ENCODE measurements around the gene GLI1.

The GLI1 gene

DNA sequence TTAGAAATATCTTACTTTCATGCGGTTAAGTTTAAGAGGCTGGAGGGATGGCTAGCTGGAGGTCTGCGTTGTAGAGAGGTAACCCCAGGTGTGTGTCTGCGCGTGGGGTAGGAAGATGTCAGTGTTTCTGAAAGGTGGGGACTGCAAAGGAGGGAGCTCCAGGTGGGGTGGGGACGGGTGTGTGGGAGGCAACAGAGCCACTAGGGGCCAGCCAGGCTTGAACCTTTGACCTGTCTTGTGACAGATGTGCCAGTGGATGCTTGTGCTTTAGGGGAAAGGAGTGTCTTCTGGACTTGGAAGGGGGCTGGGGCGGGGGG is 841 bp downstream of the GLI1 start:
- H3K27me3 ChIP-seq (ENCODE audit: low read length), result no peaks in the 10 kb centered on the region
- H3F3A ChIP-seq (ENCODE audit: insufficient read depth), result peaks cover 14% of the 10 kb centered on the region
- H3K4me2 ChIP-seq (ENCODE audit: low read depth, low read length, poor library complexity, severe bottlenecking), result peak overlapping the region; percentile 89
- H3K4me3 ChIP-seq (ENCODE audit: insufficient read depth, low read length, poor library complexity, severe bottlenecking), result peak overlapping the region; percentile 96
- H2AFZ ChIP-seq (ENCODE audit: low read depth, low read length, severe bottlenecking), result no peak overlapping the region
- H3K9me3 ChIP-seq (ENCODE audit: insufficient read depth, low read length), result no peaks in the 10 kb centered on the region
- H3K27ac ChIP-seq (ENCODE audit: low read depth, low read length), result peak overlapping the region; percentile 75
- H3K79me2 ChIP-seq (ENCODE audit: insufficient read depth, low read length), result no peaks in the 10 kb centered on the region; the same call in 1 of the 2 replicates
- no peaks in the 10 kb centered on the region for H3K36me3 ChIP-seq (ENCODE audit: low read length)
- TF ChIP-seq, protein P1, sequence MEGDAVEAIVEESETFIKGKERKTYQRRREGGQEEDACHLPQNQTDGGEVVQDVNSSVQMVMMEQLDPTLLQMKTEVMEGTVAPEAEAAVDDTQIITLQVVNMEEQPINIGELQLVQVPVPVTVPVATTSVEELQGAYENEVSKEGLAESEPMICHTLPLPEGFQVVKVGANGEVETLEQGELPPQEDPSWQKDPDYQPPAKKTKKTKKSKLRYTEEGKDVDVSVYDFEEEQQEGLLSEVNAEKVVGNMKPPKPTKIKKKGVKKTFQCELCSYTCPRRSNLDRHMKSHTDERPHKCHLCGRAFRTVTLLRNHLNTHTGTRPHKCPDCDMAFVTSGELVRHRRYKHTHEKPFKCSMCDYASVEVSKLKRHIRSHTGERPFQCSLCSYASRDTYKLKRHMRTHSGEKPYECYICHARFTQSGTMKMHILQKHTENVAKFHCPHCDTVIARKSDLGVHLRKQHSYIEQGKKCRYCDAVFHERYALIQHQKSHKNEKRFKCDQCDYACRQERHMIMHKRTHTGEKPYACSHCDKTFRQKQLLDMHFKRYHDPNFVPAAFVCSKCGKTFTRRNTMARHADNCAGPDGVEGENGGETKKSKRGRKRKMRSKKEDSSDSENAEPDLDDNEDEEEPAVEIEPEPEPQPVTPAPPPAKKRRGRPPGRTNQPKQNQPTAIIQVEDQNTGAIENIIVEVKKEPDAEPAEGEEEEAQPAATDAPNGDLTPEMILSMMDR (IDR thresholded peaks at IDR 0.05; ENCODE audit: insufficient read depth, low read length, poor library complexity, severe bottlenecking), result no peak
- no peak for TF ChIP-seq EZH2phosphoT487 (conservative IDR thresholded peaks at IDR 0.05; ENCODE audit: low read length)
- no peaks in the 10 kb centered on the region for H4K20me1 ChIP-seq (ENCODE audit: low read depth, low read length)
- no peaks in the 10 kb centered on the region for H3K9me2 ChIP-seq (replicated peaks; ENCODE audit: insufficient read depth, low read length)
- peak overlapping the region; percentile 59 for H3K9ac ChIP-seq (ENCODE audit: low read length)

DNA sequence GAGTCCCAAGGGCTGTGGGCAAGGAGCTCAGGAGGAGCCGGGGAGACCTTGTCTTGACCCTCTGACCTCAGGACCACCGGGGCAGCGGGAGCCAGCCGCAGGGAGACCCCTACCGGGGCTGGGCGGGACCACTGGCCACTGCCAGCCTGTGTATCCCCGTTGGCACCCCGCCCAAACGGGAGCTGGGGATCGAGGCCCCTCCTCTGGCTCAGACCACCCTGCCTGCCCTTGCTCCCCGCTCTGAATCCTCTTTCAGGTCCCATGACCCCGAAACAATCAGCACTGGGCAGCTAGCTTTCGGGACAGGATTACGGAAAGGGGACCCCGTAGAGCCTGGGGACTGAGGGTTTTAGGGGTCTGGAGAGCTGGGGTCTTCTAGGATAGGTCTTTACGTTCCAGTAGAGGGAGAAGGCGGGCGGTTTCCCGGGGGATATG is 1.3 kb downstream of the GLI1 start:
- H3F3A ChIP-seq (ENCODE audit: insufficient read depth), result peaks cover 14% of the 10 kb centered on the region
- peak overlapping the region; percentile 89 for H3K4me2 ChIP-seq (ENCODE audit: low read depth, low read length, poor library complexity, severe bottlenecking)
- no peaks in the 10 kb centered on the region for H3K9me3 ChIP-seq (ENCODE audit: insufficient read depth, low read length)
- peak overlapping the region; percentile 96 for H3K4me3 ChIP-seq (ENCODE audit: insufficient read depth, low read length, poor library complexity, severe bottlenecking)
- H3K79me2 ChIP-seq (ENCODE audit: insufficient read depth, low read length), result no peaks in the 10 kb centered on the region; the same call in 1 of the 2 replicates
- TF ChIP-seq, protein P1 (IDR thresholded peaks at IDR 0.05; ENCODE audit: insufficient read depth, low read length, poor library complexity, severe bottlenecking), result no peak
- TF ChIP-seq EZH2phosphoT487 (conservative IDR thresholded peaks at IDR 0.05; ENCODE audit: low read length), result no peak
- H3K27me3 ChIP-seq (ENCODE audit: low read length), result no peaks in the 10 kb centered on the region
- H3K36me3 ChIP-seq (ENCODE audit: low read length), result no peaks in the 10 kb centered on the region
- H3K9me2 ChIP-seq (replicated peaks; ENCODE audit: insufficient read depth, low read length), result no peaks in the 10 kb centered on the region
- H2AFZ ChIP-seq (ENCODE audit: low read depth, low read length, severe bottlenecking), result no peak overlapping the region
- H3K9ac ChIP-seq (ENCODE audit: low read length), result peak overlapping the region; percentile 59
- no peaks in the 10 kb centered on the region for H4K20me1 ChIP-seq (ENCODE audit: low read depth, low read length)
- peak overlapping the region; percentile 75 for H3K27ac ChIP-seq (ENCODE audit: low read depth, low read length)

DNA sequence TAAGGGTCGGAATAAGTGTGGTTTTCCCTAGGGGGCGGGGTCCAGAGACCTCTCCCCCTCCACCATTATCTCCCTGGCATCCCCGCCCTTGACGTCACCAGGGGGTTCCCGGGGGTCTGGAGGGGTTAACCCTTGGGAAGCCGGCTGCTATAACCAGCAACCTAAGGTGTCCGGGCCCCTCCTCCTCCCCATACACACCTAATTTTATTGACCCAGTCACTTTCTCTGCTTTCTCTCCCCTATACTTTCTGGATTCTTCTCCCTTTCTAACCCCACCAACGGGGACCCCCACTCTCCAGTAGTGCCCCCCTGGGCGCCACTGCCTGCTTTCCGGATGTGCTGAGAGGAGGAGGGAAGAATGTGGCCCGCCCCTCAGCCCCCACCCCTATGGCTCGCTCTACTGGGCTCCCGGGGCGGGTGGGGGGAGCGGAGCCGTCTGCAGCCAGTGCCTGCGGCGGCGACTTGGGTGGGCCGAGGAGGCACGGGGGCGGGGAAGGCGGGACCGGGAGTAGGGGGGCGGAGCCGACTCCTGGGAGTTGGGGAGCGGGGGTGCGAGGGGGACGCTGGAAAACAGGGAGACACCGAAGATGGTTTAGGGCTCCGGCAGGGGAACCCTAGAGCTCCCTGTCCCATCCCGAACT is 1.8 kb downstream of the GLI1 start:
- Histone ChIP-seq H3K4me2 (ENCODE audit: low read depth, low read length, poor library complexity, severe bottlenecking) (peak overlapping the region; percentile 89), H2AFZ (ENCODE audit: low read depth, low read length, severe bottlenecking) (peak overlapping the region; percentile 0), H3K79me2 (ENCODE audit: insufficient read depth, low read length) (no peaks in the 10 kb centered on the region; the same call in 1 of the 2 replicates), H4K20me1 (ENCODE audit: low read depth, low read length) (no peaks in the 10 kb centered on the region), H3K27ac (ENCODE audit: low read depth, low read length) (peak overlapping the region; percentile 75), H3K9me2 (replicated peaks; ENCODE audit: insufficient read depth, low read length) (no peaks in the 10 kb centered on the region), H3K36me3 (ENCODE audit: low read length) (no peaks in the 10 kb centered on the region), H3K4me3 (ENCODE audit: insufficient read depth, low read length, poor library complexity, severe bottlenecking) (peak overlapping the region; percentile 96), H3K9me3 (ENCODE audit: insufficient read depth, low read length) (no peaks in the 10 kb centered on the region), H3F3A (ENCODE audit: insufficient read depth) (peaks cover 14% of the 10 kb centered on the region), H3K9ac (ENCODE audit: low read length) (peak overlapping the region; percentile 59), H3K27me3 (ENCODE audit: low read length) (no peaks in the 10 kb centered on the region)
- TF ChIP-seq, protein P1 (IDR thresholded peaks at IDR 0.05; ENCODE audit: insufficient read depth, low read length, poor library complexity, severe bottlenecking), result no peak
- no peak for TF ChIP-seq EZH2phosphoT487 (conservative IDR thresholded peaks at IDR 0.05; ENCODE audit: low read length)
